ENCODE results near the gene MAP2. TPM values are rescaled to one million over a fixed set of nuclear protein-coding genes. Genes with fewer than 3 reads are reported as not detected.
A peak's percentile ranks its signal among the peaks of the same experiment; 100 is the strongest.

MAP2 gene
- total and polyA plus RNA-seq, 2 of the 13 experiments (the other 11 are each of a cell fraction or from before 2014, with no cell fraction given), result 0.08 TPM; not detected in 1

DNA sequence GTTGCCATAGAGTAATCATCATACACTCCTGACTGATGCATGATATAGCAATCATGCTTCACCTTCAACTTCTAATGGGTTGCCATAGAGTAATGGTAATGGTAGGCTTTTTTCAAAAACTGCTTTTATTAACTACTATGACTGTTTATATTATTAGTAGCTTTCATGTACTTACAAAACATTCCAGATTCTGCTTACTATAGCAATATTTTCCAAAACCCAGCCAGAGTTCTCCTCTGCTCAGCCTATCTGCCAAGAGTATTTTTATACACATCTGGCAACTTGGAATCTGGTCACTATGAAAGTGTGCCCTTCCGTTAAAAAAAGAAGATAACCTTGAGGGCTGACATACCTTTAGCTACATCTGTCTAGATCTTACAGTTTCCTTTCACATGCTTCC lies 342.8 kb downstream of the MAP2 start:
- 0% methylated on average over 1 of the region's 1 CpG for WGBS (ENCODE audit: low lambda C conversion rate)
- DNase-seq (ENCODE audit: low spot score) (no peak), FAIRE-seq (no peak), ATAC-seq (no peak)
- ChIA-PET POLR2A (no interaction called here), CTCF (ENCODE audit: low intra/inter-chr PET ratio, low total read pairs) (no interaction called here)
- Histone ChIP-seq H2AFZ (ENCODE audit: low read length) (no peak overlapping the region), H3K9ac (ENCODE audit: insufficient read depth, low read depth, low read length) (no peak overlapping the region), H3K4me1 (ENCODE audit: insufficient read depth, low read length) (no peaks in the 10 kb centered on the region), H3K9me3 (ENCODE audit: low read length) (no peaks in the 10 kb centered on the region), H3K27me3 (ENCODE audit: control insufficient read depth in 1 of 2, insufficient read depth in 2 of 2, low read length in 2 of 2) (no peaks in the 10 kb centered on the region), H3K4me3 (replicated peaks in 1 of 3; ENCODE audit: insufficient read depth in 1 of 3, low read depth in 2 of 3, low read length in 3 of 3) (no peak overlapping the region), H3K36me3 (replicated peaks in 1 of 2; ENCODE audit: control insufficient read depth in 1 of 2, insufficient read depth in 2 of 2, low read length in 2 of 2) (no peaks in the 10 kb centered on the region), H3K79me2 (ENCODE audit: insufficient read depth, low read length) (no peaks in the 10 kb centered on the region), H3K27ac (ENCODE audit: extremely low read length, insufficient read depth, low read length) (no peak overlapping the region), H4K20me1 (ENCODE audit: insufficient read depth, low read length) (no peaks in the 10 kb centered on the region), H3K4me2 (ENCODE audit: low read depth, low read length) (no peak overlapping the region)
- in situ Hi-C loops (cut with HindIII; ENCODE audit: extremely low pct_ligation_motif_present, low pct_unique_long_range_greater_than_20kb), result no loop called here
- BruUV-seq (replicated peaks), result no TSS peak
- intact Hi-C loops (cut with micrococcal nuclease; ENCODE audit: unreplicated experiment), result no loop called here
- peak; percentile 85 for TF ChIP-seq MAFF (IDR thresholded peaks at IDR 0.05; ENCODE audit: low read depth, low read length)
- no peak for TF ChIP-seq SP4 (CRISPR knock-in tag; IDR thresholded peaks at IDR 0.05)
- TF ChIP-seq MAFK (conservative IDR thresholded peaks at IDR 0.05 in 1 of 2, IDR thresholded peaks at IDR 0.05 in 1 of 2; ENCODE audit: low read length in 2 of 2), result peak; percentile 81 to 92

DNA sequence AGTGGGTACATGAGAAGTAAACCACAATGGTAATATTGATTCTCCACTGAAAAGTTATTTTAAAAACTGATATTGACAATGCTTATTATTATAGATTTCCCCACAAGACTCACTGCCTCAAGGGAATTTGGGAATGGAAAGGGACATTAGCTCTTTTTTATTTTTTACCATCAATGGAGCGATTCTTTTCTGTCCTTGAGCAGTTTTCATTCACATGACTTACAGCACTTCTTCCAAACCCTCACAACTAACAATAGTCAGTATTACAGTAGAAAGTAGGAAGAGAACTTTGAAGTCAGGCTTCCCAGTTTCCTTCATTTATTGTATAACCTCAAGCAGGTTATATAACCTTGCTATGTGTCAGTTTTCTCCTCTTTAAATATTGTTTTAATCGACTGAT lies 343.5 kb downstream of the MAP2 start:
- H3K79me2 ChIP-seq (ENCODE audit: insufficient read depth, low read length), result no peaks in the 10 kb centered on the region
- H3K36me3 ChIP-seq (replicated peaks in 1 of 2; ENCODE audit: control insufficient read depth in 1 of 2, insufficient read depth in 2 of 2, low read length in 2 of 2), result no peaks in the 10 kb centered on the region
- H4K20me1 ChIP-seq (ENCODE audit: insufficient read depth, low read length), result no peaks in the 10 kb centered on the region
- no TSS peak for BruUV-seq (replicated peaks)
- WGBS (ENCODE audit: low lambda C conversion rate), result 0% methylated on average over 2 of the region's 2 CpGs
- no peak overlapping the region for H3K9ac ChIP-seq (ENCODE audit: insufficient read depth, low read depth, low read length)
- H2AFZ ChIP-seq (ENCODE audit: low read length), result no peak overlapping the region
- no peaks in the 10 kb centered on the region for H3K4me1 ChIP-seq (ENCODE audit: insufficient read depth, low read length)
- no peak overlapping the region for H3K27ac ChIP-seq (ENCODE audit: extremely low read length, insufficient read depth, low read length)
- in situ Hi-C loops (cut with HindIII; ENCODE audit: extremely low pct_ligation_motif_present, low pct_unique_long_range_greater_than_20kb) (no loop called here), intact Hi-C loops (cut with micrococcal nuclease; ENCODE audit: unreplicated experiment) (no loop called here)
- ATAC-seq, result no peak
- H3K4me3 ChIP-seq (replicated peaks in 1 of 3; ENCODE audit: insufficient read depth in 1 of 3, low read depth in 2 of 3, low read length in 3 of 3), result no peak overlapping the region
- CTCF ChIA-PET (ENCODE audit: low intra/inter-chr PET ratio, low total read pairs), result no interaction called here
- no peak overlapping the region for H3K4me2 ChIP-seq (ENCODE audit: low read depth, low read length)
- POLR2A ChIA-PET, result no interaction called here
- FAIRE-seq, result no peak
- DNase-seq (ENCODE audit: low spot score), result no peak
- H3K27me3 ChIP-seq (ENCODE audit: control insufficient read depth in 1 of 2, insufficient read depth in 2 of 2, low read length in 2 of 2), result no peaks in the 10 kb centered on the region; a peak in 1 of 5 replicates
- no peaks in the 10 kb centered on the region for H3K9me3 ChIP-seq (ENCODE audit: low read length)
- TF ChIP-seq ATF7 (IDR thresholded peaks at IDR 0.05), result no peak
- TF ChIP-seq ATF7 (CRISPR knock-in tag; IDR thresholded peaks at IDR 0.05), result no peak
- TF ChIP-seq ETV5 (CRISPR knock-in tag; IDR thresholded peaks at IDR 0.05; ENCODE audit: borderline replicate concordance), result no peak
- TF ChIP-seq, protein P1, sequence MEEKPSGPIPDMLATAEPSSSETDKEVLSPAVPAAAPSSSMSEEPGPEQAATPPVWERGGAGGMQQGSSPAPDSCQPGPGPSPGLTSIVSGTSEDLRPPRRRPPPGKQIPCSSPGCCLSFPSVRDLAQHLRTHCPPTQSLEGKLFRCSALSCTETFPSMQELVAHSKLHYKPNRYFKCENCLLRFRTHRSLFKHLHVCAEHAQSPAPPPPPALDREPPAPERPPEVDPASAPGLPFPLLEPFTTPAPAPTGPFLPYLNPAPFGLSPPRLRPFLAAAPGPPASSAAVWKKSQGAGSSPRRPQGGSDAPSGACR (CRISPR knock-in tag; IDR thresholded peaks at IDR 0.05), result no peak
- no peak for TF ChIP-seq ZNF572 (CRISPR knock-in tag; IDR thresholded peaks at IDR 0.05)
- TF ChIP-seq, protein P2, sequence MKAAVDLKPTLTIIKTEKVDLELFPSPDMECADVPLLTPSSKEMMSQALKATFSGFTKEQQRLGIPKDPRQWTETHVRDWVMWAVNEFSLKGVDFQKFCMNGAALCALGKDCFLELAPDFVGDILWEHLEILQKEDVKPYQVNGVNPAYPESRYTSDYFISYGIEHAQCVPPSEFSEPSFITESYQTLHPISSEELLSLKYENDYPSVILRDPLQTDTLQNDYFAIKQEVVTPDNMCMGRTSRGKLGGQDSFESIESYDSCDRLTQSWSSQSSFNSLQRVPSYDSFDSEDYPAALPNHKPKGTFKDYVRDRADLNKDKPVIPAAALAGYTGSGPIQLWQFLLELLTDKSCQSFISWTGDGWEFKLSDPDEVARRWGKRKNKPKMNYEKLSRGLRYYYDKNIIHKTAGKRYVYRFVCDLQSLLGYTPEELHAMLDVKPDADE (CRISPR knock-in tag; IDR thresholded peaks at IDR 0.05), result no peak
- TF ChIP-seq, protein P3, sequence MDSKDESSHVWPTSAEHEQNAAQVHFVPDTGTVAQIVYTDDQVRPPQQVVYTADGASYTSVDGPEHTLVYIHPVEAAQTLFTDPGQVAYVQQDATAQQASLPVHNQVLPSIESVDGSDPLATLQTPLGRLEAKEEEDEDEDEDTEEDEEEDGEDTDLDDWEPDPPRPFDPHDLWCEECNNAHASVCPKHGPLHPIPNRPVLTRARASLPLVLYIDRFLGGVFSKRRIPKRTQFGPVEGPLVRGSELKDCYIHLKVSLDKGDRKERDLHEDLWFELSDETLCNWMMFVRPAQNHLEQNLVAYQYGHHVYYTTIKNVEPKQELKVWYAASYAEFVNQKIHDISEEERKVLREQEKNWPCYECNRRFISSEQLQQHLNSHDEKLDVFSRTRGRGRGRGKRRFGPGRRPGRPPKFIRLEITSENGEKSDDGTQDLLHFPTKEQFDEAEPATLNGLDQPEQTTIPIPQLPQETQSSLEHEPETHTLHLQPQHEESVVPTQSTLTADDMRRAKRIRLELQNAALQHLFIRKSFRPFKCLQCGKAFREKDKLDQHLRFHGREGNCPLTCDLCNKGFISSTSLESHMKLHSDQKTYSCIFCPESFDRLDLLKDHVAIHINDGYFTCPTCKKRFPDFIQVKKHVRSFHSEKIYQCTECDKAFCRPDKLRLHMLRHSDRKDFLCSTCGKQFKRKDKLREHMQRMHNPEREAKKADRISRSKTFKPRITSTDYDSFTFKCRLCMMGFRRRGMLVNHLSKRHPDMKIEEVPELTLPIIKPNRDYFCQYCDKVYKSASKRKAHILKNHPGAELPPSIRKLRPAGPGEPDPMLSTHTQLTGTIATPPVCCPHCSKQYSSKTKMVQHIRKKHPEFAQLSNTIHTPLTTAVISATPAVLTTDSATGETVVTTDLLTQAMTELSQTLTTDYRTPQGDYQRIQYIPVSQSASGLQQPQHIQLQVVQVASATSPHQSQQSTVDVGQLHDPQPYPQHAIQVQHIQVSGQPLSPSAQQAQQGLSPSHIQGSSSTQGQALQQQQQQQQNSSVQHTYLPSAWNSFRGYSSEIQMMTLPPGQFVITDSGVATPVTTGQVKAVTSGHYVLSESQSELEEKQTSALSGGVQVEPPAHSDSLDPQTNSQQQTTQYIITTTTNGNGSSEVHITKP (CRISPR knock-in tag; IDR thresholded peaks at IDR 0.05; ENCODE audit: low read depth), result no peak
- TF ChIP-seq, protein P4, sequence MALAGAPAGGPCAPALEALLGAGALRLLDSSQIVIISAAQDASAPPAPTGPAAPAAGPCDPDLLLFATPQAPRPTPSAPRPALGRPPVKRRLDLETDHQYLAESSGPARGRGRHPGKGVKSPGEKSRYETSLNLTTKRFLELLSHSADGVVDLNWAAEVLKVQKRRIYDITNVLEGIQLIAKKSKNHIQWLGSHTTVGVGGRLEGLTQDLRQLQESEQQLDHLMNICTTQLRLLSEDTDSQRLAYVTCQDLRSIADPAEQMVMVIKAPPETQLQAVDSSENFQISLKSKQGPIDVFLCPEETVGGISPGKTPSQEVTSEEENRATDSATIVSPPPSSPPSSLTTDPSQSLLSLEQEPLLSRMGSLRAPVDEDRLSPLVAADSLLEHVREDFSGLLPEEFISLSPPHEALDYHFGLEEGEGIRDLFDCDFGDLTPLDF (CRISPR knock-in tag; IDR thresholded peaks at IDR 0.05), result no peak

Data from HepG2 (cell line).